CD4-positive, alpha-beta T cell treated with Interleukin-4 for 4 hours (primary cell): ENCODE results near the gene OTP.

Experiments
- DNase-seq: peaks from one replicate; pipeline ENCODE4 v3.0.0-alpha.2; 2020

Gene OTP

DNA sequence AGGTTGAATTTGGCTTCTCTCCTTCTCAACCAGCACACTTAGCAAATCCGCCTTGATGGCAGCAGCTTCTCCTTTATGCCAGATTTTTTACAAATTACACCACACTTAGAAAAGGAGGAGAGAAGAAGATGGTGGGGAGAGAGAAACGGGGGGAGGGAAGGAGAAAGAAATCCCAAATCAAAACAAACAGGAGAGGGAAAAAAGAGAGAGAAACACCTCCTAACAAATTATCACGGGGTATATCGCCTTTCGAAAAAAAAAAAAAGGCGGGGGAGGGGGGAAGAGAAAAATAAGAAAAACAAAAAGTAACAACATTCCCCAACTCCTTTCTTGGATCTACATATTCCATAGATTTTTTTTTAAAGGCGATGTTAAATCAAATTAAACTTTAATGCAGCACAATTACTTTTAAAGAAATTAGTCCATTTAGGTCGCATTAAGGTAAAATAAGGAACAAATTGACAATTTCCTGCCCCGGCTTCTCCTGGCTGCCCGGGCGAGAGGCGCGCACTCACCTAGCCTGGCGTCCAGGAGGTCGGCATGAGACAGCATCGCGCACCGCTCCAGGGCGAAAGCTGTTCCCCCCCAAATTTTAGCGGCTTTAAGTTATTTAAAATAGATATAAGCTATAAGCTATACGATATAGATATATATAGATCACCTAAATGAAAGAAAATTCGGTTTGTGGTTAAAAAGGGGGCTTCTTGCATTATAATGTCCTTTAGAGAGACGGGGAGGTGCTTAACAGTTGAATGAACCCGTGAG, at the start of gene OTP:
TSS of gene OTP (minus strand) at position 716 of the 765 bp plus-strand sequence. CDS start at position 552, 164 bp downstream.
- no peak for DNase-seq

- no peak for DNase-seq
Observed at GRCh38 chr5:77683171-77683732, 44.7 kb upstream of the OTP start.

GRCh38 chr5:77670526-77670925, 32.0 kb upstream of the OTP start:
- DNase-seq: no peak

- DNase-seq: no peak
Observed at GRCh38 chr5:77669677-77670076, 31.2 kb upstream of the OTP start.

DNA sequence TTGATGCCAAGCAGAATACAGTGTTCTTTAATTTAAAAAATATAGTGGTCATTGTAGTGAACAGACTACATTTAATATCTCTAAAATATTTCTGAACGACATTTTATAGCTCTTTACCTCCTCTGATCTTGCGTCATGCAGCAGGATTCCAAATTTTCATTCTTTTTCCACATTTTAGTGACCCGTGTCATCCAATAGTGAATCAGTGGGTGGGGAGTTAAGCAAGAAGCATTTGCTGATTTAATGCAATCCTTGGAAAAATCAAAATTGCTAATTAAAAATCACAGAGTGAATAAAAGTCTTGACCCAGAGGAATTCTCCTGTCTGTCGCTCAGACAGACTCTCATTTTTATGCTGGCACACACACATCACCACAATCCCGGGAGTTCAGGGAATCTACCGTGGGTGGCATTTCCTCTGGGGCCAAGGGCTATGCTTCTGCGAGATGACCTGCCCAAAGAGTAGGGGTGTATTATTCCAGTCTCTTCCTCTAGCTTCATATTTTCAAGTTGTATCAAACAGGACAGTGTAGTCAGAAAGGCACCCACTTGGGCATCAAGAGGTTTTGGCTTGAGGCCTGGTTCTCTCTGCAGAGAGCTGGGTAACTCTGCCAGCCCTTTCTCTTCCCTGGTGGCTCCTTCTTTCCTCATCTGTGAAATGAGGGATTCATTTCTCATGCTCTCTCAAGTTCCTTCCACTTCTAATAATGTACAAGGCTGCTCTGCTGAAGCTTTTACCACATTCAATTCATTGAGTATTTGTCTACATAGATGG, 24.8 kb upstream of the OTP start:
- no peak for DNase-seq

GRCh38 chr5:77662635-77663034, 24.1 kb upstream of the OTP start:
- no peak for DNase-seq

GRCh38 chr5:77658662-77659061, 20.1 kb upstream of the OTP start:
- DNase-seq: no peak

DNA sequence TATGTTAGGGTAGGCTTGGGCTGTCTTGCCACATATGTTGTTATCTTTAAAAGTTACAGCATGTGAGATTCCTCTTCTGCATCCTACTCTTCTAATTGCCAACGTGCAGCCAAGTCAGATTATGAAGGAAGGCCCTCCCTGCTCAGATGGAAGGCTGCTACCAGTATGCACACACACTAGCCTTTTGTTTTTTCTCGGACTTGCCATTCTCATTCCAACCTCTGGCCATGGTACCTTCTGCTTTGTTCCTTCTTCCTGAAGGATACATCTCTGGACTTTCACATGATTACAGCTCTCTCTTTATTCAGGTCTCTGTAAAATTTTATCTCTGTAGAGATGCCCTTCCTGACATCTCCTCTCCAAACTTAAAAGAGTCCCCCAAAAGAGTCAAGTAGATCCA, 12.8 kb upstream of the OTP start:
- no peak for DNase-seq

DNA sequence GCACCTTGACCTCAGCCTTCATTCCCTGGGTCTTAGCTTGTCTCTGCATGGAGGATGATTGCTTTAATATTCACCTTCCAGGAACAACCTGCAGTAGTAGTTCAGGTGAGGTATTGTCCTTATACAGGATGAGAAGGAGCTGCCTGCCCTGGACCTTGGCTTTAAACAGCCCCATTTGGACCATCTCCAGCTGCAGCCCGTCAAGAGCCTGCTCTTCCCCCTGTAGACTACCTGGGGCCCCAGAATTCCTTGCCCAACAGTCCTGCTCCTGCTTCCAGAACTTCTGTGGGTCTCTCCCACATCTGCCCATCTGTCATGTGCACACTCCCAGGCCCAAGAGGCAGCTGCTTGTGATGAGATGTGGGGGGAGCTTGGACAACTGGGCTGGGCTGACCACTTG, 12.2 kb upstream of the OTP start:
- no peak for DNase-seq

DNA sequence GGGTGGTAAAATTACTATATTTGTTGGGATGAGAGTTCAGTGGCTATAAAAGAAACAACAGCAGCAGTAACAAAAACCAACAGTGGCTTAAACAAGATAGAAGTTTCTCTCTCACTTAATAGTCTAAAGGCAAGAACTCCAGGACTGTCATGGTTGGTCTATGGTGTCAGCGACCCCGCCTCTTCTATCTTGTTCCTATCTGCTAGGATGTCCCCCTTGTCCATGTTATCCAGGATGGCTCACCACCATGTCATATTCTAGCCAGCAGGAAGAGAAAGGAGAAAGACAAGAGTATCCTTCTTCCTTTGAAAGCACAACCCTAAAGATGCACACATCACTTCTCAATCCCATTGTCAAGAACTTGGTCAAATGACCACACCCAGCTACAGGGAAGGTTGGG, 11.3 kb upstream of the OTP start:
- DNase-seq: no peak

DNA sequence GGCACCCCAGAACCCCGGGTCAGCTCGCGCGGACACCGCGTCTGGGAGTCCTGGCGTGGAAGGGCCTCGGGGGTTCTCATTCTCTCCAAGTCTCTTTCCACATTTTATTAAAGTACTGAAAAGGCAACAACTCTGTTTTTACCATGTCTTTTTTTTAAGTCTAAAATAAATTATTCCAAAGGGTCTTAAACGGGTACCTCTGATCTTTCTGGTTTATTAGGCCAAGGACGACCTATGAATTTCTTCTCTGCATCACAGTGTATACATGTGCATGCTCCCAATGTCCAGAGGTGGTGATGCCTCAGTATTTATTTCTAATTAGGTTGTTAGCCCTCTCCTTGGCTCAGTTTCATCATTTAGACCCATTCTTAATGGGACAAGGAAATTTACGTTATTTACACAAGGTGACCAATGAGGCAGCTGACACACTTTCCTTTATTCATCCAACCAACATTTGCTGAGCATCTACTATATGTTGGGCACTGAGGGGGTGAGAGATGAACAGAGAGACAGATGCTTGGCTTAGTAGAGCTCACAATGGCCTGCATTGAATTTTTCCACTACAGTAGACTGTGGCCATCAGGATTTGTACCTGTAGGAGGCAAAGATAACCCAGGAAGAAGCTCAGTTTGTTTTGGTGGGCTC, 7.6 kb upstream of the OTP start:
- DNase-seq: no peak

GRCh38 chr5:77645158-77645994, 6.9 kb upstream of the OTP start:
- no peak for DNase-seq

GRCh38 chr5:77644371-77645157, 6.1 kb upstream of the OTP start:
- DNase-seq: no peak

DNA sequence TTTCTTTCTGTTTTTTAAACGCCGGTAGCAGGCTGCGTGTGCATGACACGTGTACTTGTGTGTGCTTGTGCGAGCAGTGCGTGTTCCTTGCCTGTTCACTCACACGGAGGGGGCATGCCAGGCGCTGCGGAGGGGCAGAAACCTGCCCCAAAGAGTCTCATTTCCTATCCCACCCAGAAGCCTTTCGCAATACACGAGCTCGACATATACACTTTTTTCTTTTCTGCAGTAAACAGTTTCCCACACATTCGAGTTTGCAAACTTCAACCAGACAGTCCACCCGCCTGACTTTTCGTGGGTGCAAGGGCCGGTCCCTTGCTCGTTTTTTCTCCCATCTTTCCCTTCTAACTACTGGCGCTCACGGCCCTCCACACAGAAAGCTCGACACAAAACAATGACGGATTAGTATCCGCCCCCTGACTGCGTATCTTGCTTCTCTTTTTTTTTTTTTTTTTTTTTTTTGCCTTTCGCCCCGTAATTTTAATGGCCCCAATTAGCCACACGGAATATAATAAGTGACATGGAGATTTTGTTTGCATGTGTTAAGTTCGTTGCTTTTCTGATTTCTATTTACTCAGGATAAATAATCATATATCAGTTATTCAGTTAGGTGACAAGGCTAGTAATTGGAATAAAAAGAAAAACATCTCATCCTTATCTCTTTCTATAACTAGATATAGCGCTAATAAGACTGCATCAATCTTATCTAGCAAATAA, 5.3 kb upstream of the OTP start:
- DNase-seq: no peak

DNA sequence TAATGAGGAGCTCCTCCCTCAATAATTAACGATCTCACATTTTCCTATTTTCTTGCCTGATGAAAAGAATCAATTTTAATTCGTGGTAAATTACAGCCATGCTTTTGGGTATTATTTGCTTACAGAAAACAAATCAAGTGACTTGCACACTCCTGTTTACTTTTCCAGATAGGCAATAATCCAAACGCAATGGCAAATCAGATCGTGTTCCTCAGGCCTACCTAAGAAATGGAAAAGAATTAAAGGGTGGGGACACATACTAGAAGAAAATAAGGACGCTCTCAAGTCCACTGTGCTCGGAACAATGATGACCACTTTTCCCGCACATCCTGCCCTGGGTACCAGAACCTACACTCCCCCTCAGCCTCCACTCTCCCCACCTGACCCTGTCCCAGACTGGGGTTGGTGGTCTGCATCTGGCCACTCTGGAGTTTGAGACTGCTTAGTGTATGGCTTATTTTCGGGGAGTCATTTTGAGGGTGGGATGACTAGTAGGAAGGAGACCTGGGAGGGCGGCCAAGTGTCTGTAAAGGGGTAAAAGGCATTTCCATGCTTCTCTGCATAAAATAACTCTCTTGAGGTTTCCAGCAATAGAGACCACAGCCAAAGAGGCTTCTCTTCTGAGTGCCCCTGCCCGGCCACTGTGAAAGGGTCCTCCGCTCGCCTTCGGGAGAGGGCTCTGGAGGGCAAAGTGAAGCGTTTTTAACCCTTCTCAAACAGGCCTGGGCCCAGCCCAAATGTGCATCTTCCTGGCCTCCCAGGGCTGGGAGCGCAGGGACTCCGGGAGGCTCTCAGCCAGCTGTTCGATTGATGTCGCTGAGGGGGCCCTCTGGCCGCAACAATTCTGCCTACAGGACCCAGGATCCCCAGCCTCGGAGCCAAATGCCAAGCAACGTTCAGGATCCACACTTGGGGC, 4.5 kb upstream of the OTP start:
- DNase-seq: no peak

DNA sequence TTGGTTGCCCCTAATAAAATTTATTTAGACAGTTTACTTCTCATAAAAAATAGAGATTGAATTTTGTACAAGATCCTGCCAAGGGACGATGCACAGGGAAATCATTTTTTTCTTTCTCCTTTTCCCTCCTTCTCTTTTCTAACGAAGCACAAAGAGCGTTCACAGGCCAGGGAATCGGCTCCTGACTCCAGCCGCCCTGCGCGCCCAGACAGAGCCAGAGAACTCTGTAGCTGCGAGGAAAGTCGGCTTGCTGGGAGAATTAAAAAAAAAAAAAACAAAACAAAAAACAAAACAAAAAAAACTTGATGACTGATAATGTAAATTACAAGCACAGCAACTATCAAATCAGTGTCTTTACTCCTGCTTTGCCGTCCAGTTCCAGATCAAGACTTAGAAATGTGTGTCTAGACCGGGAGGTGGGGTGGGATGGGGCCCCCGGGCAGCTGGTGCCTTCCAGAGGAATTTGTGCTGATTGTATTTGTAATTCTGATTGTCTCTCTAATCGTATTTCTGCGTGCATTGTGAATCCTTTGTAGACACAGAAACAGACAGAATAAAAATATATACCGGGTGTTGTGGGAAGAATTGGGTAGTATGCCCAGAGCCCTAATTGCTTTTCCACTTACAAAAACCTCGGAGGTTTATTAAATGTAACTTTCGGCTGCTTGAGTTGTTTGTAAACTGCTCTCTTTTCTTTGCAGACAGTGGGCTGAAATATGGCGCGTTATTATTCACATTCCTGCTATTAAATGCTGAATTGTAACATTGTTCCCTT, 3.6 kb upstream of the OTP start:
- DNase-seq: no peak

DNA sequence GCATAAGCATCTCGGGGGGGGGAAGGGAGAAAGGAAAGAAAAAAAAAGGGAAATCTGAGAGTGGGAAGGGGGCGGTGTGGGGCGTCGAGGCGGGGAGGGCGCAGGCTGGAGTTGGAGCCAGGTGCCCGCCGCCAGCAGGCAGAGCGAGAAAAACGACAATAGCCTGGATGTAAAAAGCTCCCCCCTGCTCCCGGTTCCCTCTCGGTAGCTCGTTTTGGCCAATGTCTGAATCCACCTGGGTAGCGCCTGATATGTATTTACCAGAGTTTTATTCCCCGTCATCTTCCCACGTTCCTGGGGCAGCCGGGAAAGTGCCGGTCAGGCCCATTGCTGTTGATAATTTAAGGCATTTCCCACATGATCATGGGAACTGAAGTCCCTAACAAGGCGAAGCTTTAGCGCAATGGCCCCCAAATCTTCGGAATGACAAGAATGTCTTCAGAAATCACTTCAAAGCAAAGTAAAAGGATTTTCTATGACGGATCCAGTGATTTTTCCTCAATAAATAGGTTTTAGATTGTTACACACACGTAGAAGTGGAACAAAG, 3.0 kb upstream of the OTP start:
- no peak for DNase-seq

GRCh38 chr5:77640589-77641396, 2.3 kb upstream of the OTP start:
- DNase-seq: no peak
